ENCODE data around the gene CDH22. TPM values are rescaled to one million over a fixed set of nuclear protein-coding genes. Genes with fewer than 3 reads are reported as not detected.

The CDH22 gene
- total RNA-seq, 4 donors from 2014 or later, result 0.26 to 1.2 (median 0.35) TPM

- no peaks in the 10 kb centered on the region for H3K27me3 ChIP-seq
Observed at GRCh38 chr20:46261456-46262253, 46.6 kb downstream of the CDH22 start.

GRCh38 chr20:46260936-46261454 lies 47.3 kb downstream of the CDH22 start:
- ATAC-seq, result peak; percentile 60
- H3K27ac ChIP-seq, result peak overlapping the region; percentile 77 to 92 (median 84)
- no peak for DNase-seq
- no peaks in the 10 kb centered on the region for H3K9me3 ChIP-seq
- no peak overlapping the region for H3K4me3 ChIP-seq
- in situ Hi-C loops (cut with MboI; ENCODE audit: low sequenced_read_pairs in 4 of 4) (no loop called here), intact Hi-C loops (cut with DNase I; ENCODE audit: low total_unique reads) (loop anchor here (1.0 to 5.0 kb wide), 4 partner anchors 46 to 174 kb away; partner anchors contain the start of genes CDH22, ELMO2 and NCOA5)
- no peaks in the 10 kb centered on the region for H3K36me3 ChIP-seq
- peaks cover 10 to 19% of the 10 kb centered on the region in 2 donors for H3K4me1 ChIP-seq
- TF ChIP-seq POLR2A (IDR thresholded peaks at IDR 0.05) (no peak), CTCF (IDR thresholded peaks at IDR 0.05 in 4 of 5, conservative IDR thresholded peaks at IDR 0.05 in 1 of 5) (no peak)
- H3K27me3 ChIP-seq, result no peaks in the 10 kb centered on the region

More at GRCh38 chr20:46261456-46262253, 46.6 kb downstream of the CDH22 start:
- Histone ChIP-seq H3K27ac (peak overlapping the region; percentile 77 to 92 (median 84)), H3K9me3 (no peaks in the 10 kb centered on the region), H3K4me1 (peaks cover 10 to 19% of the 10 kb centered on the region in 2 donors), H3K4me3 (no peak overlapping the region), H3K36me3 (no peaks in the 10 kb centered on the region)
- TF ChIP-seq CTCF (IDR thresholded peaks at IDR 0.05 in 4 of 5, conservative IDR thresholded peaks at IDR 0.05 in 1 of 5) (no peak), POLR2A (IDR thresholded peaks at IDR 0.05) (no peak)
- intact Hi-C loops (cut with DNase I; ENCODE audit: low total_unique reads) (loop anchor here (2.0 to 5.0 kb wide), 3 partner anchors 46 to 174 kb away; partner anchors contain the start of genes CDH22, ELMO2 and NCOA5), in situ Hi-C loops (cut with MboI; ENCODE audit: low sequenced_read_pairs in 4 of 4) (no loop called here)
- ATAC-seq, result peak; percentile 30 to 42
- peak; percentile 35 to 82 for DNase-seq

- ATAC-seq, result peak; percentile 91 to 96
- no peak for TF ChIP-seq CTCF (IDR thresholded peaks at IDR 0.05 in 4 of 5, conservative IDR thresholded peaks at IDR 0.05 in 1 of 5)
- no peak for TF ChIP-seq POLR2A (IDR thresholded peaks at IDR 0.05)
- H3K27me3 ChIP-seq, result no peaks in the 10 kb centered on the region
- in situ Hi-C loops (cut with MboI; ENCODE audit: low sequenced_read_pairs in 4 of 4) (no loop called here), intact Hi-C loops (cut with DNase I; ENCODE audit: low total_unique reads) (loop anchor here (1.0 to 5.0 kb wide), 4 partner anchors 46 to 173 kb away; partner anchors contain the start of genes CDH22, ELMO2 and NCOA5)
- no peaks in the 10 kb centered on the region for H3K36me3 ChIP-seq
- peak overlapping the region; percentile 77 to 92 (median 84) for H3K27ac ChIP-seq
- peak; percentile 91 to 98 for DNase-seq
- H3K9me3 ChIP-seq, result no peaks in the 10 kb centered on the region
- H3K4me1 ChIP-seq, result peaks cover 10 to 19% of the 10 kb centered on the region in 2 donors
- H3K4me3 ChIP-seq, result no peak overlapping the region
Observed at GRCh38 chr20:46260480-46260879, 47.8 kb downstream of the CDH22 start.

GRCh38 chr20:46259260-46259859 lies 48.9 kb downstream of the CDH22 start:
- H3K27ac ChIP-seq, result no peak overlapping the region
- TF ChIP-seq CTCF (IDR thresholded peaks at IDR 0.05 in 4 of 5, conservative IDR thresholded peaks at IDR 0.05 in 1 of 5), result no peak
- TF ChIP-seq POLR2A (IDR thresholded peaks at IDR 0.05), result no peak
- in situ Hi-C loops (cut with MboI; ENCODE audit: low sequenced_read_pairs in 4 of 4) (loop anchor here in 1 of 4 donors (10.0 kb wide), 1 partner anchor 125 kb away; no protein-coding TSS in a partner anchor), intact Hi-C loops (cut with DNase I; ENCODE audit: low total_unique reads) (no loop called here)
- DNase-seq, result no peak
- H3K9me3 ChIP-seq, result no peaks in the 10 kb centered on the region
- H3K36me3 ChIP-seq, result no peaks in the 10 kb centered on the region
- peaks cover 10 to 19% of the 10 kb centered on the region in 2 donors for H3K4me1 ChIP-seq
- H3K27me3 ChIP-seq, result no peaks in the 10 kb centered on the region
- H3K4me3 ChIP-seq, result no peak overlapping the region
- no peak for ATAC-seq
